Large intestine (tissue), 3 donors: ENCODE measurements around the gene DAZAP1. TPM values are rescaled to one million over a fixed set of nuclear protein-coding genes. Genes with fewer than 3 reads are reported as not detected.
"Not testable (repeated sequence)": the region's sequence is repeated elsewhere in the genome, so short reads cannot be mapped to it uniquely, and the experiment has no call there.

Experiments used
- DNase-seq, 2 donors: peaks; one replicate each; pipeline versions ENCODE4 v3.0.0 to v3.0.0-alpha.2; 2013
- H3K27ac ChIP-seq: one replicate; pipeline ENCODE4 v1.5.1; 2013; ENCODE audit warnings: low read length
- H3K27me3 ChIP-seq: 2 replicates; pipeline ENCODE4 v1.6.1; 2013; ENCODE audit warnings: low read length; ENCODE audit not compliant: control insufficient read depth, insufficient read depth
- H3K36me3 ChIP-seq: 2 replicates; pipeline ENCODE4 v1.6.1; 2013; ENCODE audit warnings: low read length; ENCODE audit not compliant: control insufficient read depth, insufficient read depth
- H3K4me1 ChIP-seq: one replicate; pipeline ENCODE4 v1.6.1; 2013; ENCODE audit warnings: low read length; ENCODE audit not compliant: control insufficient read depth, insufficient read depth
- H3K4me3 ChIP-seq: one replicate; pipeline ENCODE4 v1.5.1; 2013; ENCODE audit warnings: low read length
- H3K9me3 ChIP-seq: one replicate; pipeline ENCODE4 v1.6.1; 2013; ENCODE audit warnings: mild to moderate bottlenecking, low read depth, low read length, moderate library complexity; ENCODE audit not compliant: control insufficient read depth
- WGBS: methylation state at CpG from one replicate; pipeline ENCODE4 v1.1.5; 2013; ENCODE audit warnings: low lambda C conversion rate; ENCODE audit not compliant: insufficient coverage; 5-methylcytosine and 5-hydroxymethylcytosine counted together
- polyA plus RNA-seq: library from polyadenylated mRNA; unstranded; fragments of 120-200 nt; gene quantifications from one replicate; pipeline ENCODE4 v1.2.1, GENCODE V29; 2013

The DAZAP1 gene
- polyA plus RNA-seq, 1 donor = 97.8 TPM

DNA sequence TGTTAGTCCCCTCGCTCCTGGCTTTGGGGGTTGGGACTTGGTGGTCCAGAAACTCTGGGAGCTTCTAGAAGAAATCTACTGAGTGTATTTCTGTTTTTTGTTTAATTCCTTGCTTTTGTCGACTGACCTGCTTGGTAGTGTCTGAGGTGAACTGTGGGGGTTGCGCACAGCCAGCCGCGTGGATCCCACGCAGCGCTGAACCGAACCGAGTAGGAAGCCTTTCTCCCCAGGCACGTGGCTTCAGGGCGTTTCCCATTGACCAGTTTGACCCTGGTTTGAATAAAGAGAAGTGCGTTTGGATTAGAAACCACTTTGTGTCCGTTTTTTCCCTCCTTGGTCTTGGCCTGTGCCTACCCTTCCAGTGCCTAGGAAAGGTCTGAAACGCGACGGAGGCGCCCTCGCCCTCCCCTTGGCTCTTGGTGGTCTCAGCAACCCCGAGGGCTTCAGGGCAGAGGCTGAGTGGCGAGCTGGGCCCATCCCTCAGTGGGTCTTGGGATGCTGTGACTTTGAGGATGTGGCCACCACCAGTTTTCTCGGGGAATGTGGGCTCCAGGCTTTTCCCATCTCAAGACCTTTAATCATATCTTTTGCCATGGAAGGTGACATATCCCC is 28.1 kb downstream of the DAZAP1 start:
- Histone ChIP-seq H3K4me1 (peaks cover 12% of the 10 kb centered on the region), H3K4me3 (no peak overlapping the region), H3K27me3 (no peaks in the 10 kb centered on the region), H3K9me3 (peaks cover 13% of the 10 kb centered on the region), H3K36me3 (peaks cover 57% of the 10 kb centered on the region), H3K27ac (no peak overlapping the region)
- no CpG with 5 or more reads among the region's 21 CpGs for WGBS
- DNase-seq = no peak

DNA sequence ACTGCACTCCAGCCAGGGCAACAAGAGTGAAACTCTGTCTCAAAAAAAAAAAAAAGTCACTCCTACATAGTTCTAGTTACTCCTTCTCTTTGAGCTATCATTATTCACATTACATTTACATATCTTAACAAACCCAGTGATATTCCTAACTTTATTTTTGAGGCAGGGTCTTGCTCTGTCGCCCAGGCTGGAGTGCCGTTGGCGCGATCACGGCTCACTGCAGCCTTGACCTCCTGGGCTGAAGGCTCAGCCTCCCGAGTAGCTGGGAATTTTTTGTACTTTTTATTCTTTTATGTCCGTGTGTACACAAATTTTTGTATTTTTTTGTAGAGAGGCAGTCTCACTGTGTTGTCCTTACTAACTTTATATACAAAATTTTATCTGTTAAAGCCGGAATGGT is 30.2 kb downstream of the DAZAP1 start:
- Histone ChIP-seq H3K9me3 (peaks cover 13% of the 10 kb centered on the region), H3K27me3 (no peaks in the 10 kb centered on the region), H3K36me3 (peaks cover 59% of the 10 kb centered on the region), H3K4me1 (peaks cover 15% of the 10 kb centered on the region), H3K27ac (peak overlapping the region; percentile 67), H3K4me3 (peak overlapping the region; percentile 80)
- DNase-seq = no peak
- 50% methylated on average over 2 of the region's 8 CpGs for WGBS

DNA sequence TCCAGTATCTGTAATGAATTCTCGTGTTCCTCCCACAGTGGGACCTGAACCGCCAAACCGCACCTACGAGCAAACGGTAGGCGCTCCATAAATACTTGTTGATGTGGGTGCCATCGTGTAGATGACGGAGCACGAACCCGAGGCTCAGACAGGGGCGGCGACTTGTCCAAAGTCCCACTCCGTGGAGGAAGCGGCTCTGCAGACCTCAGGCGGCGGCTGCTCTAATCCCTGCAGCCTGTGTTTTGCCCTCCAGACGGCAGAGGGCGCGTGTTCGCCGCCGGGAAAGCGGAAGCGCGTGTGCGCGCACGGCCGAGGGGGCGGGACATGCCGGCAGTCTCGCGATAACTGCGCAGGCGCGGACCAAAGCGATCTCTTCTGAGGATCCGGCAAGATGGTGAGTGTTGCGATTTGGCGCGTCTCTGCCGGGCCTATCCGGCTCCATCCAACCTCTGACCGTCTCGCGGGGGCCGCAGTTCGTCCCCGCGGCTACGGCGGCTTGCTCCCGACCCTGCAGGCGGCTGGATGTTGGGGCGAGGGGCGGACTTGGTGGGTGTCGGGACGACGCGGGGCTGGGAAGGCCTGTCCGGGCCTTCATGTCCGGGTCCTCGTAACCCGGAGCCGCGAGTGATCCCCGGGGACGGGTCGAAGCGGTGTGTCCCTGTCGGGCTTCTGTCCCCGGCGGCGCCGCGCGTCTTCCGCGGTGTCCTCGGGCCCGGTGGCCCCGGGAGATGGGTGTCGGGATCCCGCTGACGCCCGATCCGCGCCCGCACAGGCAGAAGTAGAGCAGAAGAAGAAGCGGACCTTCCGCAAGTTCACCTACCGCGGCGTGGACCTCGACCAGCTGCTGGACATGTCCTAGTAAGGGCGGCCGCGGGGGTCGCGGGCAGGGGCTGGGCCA is 30.9 kb downstream of the DAZAP1 start, which contains the start of gene RPS15:
Gene RPS15, plus strand, starts transcription at position 362 of the 898 bp plus-strand sequence. Its CDS starts 30 bp downstream, at position 392.
- peaks cover 15% of the 10 kb centered on the region for H3K4me1 ChIP-seq
- peak within 1 kb of the TSS; percentile 68 for H3K27ac ChIP-seq
- DNase-seq = peak; percentile 98 to 99
- WGBS = no CpG with 5 or more reads among the region's 100 CpGs
- peaks cover 13% of the 10 kb centered on the region for H3K9me3 ChIP-seq
- H3K4me3 ChIP-seq = peak within 1 kb of the TSS; percentile 80
- no peaks in the 10 kb centered on the region for H3K27me3 ChIP-seq
- peaks cover 52% of the 10 kb centered on the region for H3K36me3 ChIP-seq

DNA sequence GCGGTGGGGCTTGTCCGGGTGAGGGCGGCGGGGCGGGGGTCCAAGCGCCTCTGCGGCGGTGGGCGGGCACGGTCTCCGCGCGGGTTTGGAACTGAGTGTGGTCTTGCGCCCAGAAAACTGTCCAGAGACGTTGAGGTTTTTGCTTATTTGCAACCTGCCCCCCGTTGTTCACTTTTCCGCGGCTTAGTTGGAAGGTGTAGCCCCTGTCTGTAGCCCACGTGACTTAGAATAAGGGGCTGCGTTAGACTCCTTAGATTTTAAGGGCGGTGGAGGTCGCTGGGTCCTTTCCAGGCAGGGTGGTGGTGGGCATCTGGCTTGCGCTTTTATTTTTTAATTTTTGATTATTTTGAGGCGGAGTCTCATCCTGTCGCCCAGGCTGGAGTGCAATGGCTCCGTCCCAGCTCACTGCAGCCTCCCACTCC is 31.6 kb downstream of the DAZAP1 start:
- H3K4me1 ChIP-seq = peaks cover 16% of the 10 kb centered on the region
- peak overlapping the region; percentile 80 for H3K4me3 ChIP-seq
- H3K27ac ChIP-seq = no peak overlapping the region
- DNase-seq = no peak
- WGBS = no CpG with 5 or more reads among the region's 26 CpGs
- H3K36me3 ChIP-seq = peaks cover 46% of the 10 kb centered on the region
- peaks cover 9% of the 10 kb centered on the region for H3K9me3 ChIP-seq
- no peaks in the 10 kb centered on the region for H3K27me3 ChIP-seq

DNA sequence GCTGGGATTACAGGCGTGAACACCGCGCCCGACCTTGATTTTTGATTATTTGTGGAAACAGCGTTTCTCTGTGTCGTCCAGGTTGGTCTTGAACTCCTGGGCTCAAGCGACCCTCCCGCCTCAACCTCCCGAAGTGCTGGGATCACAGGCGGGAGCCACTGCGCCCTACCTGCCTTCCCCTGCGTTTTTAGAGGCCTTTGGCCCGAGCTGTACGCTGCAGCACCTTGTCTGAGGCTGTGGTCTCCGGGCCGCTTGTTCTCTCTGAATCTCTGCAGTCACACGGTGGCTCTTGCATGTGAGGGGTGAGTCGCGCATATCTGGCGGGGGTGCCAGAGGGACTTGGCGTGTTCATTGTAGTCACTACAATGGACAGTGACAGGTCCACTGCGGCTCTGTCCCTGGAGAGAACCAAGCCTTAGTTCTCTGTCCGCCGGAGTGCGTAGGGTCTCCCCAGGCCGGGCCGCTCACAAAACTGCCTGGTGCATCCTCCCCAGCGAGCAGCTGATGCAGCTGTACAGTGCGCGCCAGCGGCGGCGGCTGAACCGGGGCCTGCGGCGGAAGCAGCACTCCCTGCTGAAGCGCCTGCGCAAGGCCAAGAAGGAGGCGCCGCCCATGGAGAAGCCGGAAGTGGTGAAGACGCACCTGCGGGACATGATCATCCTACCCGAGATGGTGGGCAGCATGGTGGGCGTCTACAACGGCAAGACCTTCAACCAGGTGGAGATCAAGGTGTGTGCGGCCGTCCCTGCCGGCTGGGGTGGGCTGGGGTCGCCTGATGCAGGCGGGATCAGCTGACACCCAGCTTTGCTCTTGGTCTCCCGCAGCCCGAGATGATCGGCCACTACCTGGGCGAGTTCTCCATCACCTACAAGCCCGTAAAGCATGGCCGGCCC is 32.4 kb downstream of the DAZAP1 start:
- no CpG with 5 or more reads among the region's 57 CpGs for WGBS
- not testable (repeated sequence) for DNase-seq, H3K9me3 ChIP-seq, H3K27me3 ChIP-seq, H3K27ac ChIP-seq
- peak overlapping the region; percentile 80 for H3K4me3 ChIP-seq
- H3K36me3 ChIP-seq = peaks cover 38% of the 10 kb centered on the region
- peaks cover 21% of the 10 kb centered on the region for H3K4me1 ChIP-seq

DNA sequence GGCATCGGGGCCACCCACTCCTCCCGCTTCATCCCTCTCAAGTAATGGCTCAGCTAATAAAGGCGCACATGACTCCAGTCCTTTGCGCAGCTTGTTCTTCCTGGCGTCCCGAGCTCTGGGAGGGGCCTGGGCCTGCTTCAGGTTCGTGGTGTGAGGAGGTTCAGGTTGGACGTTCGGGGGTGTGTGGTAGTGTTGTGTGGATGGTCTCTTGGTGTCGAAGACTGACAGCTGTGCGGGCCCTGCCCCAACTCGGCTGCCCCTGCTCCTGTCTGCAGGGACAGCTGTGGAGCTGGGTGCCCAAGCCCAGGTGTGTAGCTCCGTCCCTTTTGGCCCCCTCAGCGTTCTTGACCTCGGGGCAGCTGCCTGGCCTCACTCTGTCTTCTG is 33.0 kb downstream of the DAZAP1 start:
- peaks cover 23% of the 10 kb centered on the region for H3K4me1 ChIP-seq

DNA sequence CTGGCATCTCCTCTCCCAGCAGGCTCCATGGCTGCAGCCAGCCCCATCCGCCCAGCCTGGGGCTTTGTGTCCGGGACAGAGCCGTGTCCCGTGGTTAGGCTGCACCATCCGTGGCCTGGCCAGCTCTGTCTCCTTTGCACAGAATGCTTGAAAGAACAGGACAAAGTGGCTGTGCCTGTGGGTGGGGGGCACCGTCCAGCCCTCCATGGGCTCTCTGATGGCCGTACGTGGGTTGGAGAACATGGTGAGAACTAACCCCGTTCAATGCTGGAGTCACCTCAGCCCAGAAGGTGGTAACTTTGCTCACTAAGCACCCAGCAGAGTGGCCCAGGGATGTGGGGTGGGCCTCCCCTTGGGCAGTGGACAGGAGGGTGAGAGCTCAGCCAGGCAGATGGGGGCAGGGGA is 33.6 kb downstream of the DAZAP1 start:
- no peak for DNase-seq
- Histone ChIP-seq H3K9me3 (no peaks in the 10 kb centered on the region), H3K4me3 (no peak overlapping the region), H3K27me3 (peaks cover 7% of the 10 kb centered on the region), H3K36me3 (peaks cover 31% of the 10 kb centered on the region), H3K4me1 (peaks cover 26% of the 10 kb centered on the region), H3K27ac (no peak overlapping the region)
- no CpG with 5 or more reads among the region's 9 CpGs for WGBS

More for the DNA sequence above, 33.0 kb downstream of the DAZAP1 start:
- H3K4me3 ChIP-seq = no peak overlapping the region
- DNase-seq = no peak
- peaks cover 35% of the 10 kb centered on the region for H3K36me3 ChIP-seq
- H3K27ac ChIP-seq = no peak overlapping the region
- no CpG with 5 or more reads among the region's 15 CpGs for WGBS
- peaks cover 2% of the 10 kb centered on the region for H3K27me3 ChIP-seq
- H3K9me3 ChIP-seq = no peaks in the 10 kb centered on the region

DNA sequence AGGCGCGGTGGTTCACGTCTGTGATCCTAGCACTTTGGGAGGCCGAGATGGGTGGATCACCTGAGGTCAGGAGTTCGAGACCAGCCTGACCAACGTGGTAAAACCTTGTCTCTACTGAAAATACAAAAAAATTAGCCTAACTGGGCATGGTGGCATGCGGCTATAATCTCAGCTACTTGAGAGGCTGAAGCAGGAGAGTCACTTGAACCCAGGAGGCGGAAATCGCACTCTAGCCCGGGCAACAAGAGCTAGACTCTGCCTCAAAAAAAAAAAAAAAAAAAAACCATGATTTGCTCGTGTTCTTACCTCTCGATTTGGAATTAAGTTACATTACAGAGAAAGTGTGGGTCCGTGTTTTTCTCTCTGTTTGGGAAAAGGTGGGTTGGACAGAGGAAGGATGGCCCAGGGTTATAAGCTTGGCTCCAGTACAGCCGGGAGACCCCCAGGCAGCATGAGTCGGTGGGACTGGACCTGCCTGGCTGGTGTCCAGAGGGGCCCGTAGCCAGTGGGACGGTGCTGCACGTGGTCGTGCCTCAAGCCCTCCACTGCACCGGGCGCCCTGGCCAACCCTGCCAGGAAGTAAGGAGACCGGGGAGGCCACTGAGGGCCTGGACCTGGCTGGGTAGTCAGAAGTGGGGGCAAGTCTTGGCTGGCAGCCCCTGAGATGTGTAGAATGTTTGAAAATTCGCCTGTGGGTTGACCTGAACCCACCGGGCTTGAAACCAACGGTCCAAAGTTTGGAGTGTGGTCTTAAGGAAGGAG is 34.5 kb downstream of the DAZAP1 start:
- 100% methylated on average over 1 of the region's 25 CpGs for WGBS
- peaks cover 28% of the 10 kb centered on the region for H3K4me1 ChIP-seq
- peaks cover 3% of the 10 kb centered on the region for H3K9me3 ChIP-seq
- no peak overlapping the region for H3K27ac ChIP-seq
- H3K27me3 ChIP-seq = peaks cover 15% of the 10 kb centered on the region
- H3K4me3 ChIP-seq = no peak overlapping the region
- DNase-seq = no peak
- peaks cover 31% of the 10 kb centered on the region for H3K36me3 ChIP-seq

DNA sequence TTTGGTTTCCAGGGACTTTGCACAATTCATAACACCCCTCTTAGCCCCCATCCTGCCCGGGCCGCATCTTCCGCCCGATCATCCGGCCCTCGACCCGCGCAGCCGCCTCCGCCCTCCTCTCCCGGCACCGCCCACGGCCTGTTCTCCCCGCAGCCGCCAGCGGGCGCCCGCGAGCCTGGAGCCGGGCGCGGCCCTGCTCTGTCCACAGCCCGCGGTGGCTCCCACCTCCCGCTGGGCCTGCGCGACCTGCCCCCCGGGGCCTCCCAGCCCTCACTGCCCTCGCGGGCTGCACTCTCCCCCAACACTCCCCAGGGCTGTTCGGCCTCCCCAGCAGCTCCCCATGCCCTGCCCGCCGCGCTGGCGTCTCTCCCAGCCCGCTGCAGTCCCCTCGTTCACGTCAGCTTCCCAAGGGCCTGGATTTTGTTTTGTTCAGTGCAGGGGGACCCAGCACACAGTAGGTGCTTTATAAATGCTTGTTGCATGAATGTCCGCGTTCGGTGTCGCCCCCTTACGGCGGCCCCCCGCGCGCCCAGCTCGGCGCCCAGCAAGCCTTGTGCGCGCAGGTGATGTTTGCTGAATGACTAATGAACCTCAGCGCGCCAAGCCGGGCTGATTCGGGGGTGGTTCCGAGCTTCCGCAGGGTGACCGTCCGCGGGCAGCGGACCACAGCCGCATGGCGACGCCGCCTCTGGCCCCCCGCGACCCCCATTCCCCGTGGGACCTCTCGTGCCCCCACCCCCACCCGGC is 38.0 kb downstream of the DAZAP1 start:
- peak overlapping the region; percentile 37 for H3K4me3 ChIP-seq
- WGBS = no CpG with 5 or more reads among the region's 70 CpGs
- H3K9me3 ChIP-seq = peaks cover 5% of the 10 kb centered on the region
- H3K4me1 ChIP-seq = peaks cover 17% of the 10 kb centered on the region
- peaks cover 22% of the 10 kb centered on the region for H3K36me3 ChIP-seq
- DNase-seq = peak; percentile 64 to 77
- H3K27me3 ChIP-seq = peaks cover 47% of the 10 kb centered on the region
- no peak overlapping the region for H3K27ac ChIP-seq
